ENCODE results near the gene RAB5A. TPM values are rescaled to one million over a fixed set of nuclear protein-coding genes. Genes with fewer than 3 reads are reported as not detected.

RAB5A gene
- total and polyA plus RNA-seq, 2 experiments from 2014 or later, result 110 to 128 TPM

DNA sequence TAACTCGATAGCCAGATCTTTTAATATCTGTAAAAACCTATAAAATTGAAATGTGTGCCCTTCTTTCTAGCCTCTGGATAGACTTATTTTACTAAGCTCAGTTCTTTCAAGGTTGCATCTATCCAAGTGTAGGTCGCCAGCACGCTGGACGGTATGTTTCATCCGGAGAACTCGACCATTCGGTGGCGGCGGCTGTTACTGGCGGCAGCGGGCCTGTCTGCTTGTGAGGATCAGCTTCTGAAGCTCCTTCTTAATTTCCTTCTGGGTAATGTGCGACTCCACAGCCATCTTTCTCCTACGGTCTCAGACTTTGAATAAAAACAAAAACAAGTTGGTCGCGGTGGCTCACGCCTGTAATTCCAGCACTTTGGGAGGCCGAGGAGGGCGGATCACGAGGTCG lies 61.1 kb downstream of the RAB5A start (continued):
- TF ChIP-seq ZNF462 (CRISPR knock-in tag; IDR thresholded peaks at IDR 0.05) (no peak), JUNB (IDR thresholded peaks at IDR 0.05; ENCODE audit: unreplicated experiment) (no peak), ZNF331 (CRISPR knock-in tag; IDR thresholded peaks at IDR 0.05; ENCODE audit: low read depth) (no peak), EZH2phosphoT487 (IDR thresholded peaks at IDR 0.05; ENCODE audit: unreplicated experiment) (no peak)

- Histone ChIP-seq H3K4me2 (no peak overlapping the region), H3K27ac (ENCODE audit: low read depth) (no peak overlapping the region), H3K4me3 (no peak overlapping the region), H3F3A (replicated peaks; ENCODE audit: low read depth) (no peaks in the 10 kb centered on the region), H4K20me1 (replicated peaks; ENCODE audit: insufficient read depth) (no peaks in the 10 kb centered on the region), H2AFZ (no peak overlapping the region), H3K9me2 (ENCODE audit: insufficient read depth) (0 out of 2 replicates have a peak, but pooled peaks cover 5% of the 10 kb centered on the region), H3K27me3 (ENCODE audit: insufficient read depth) (no peaks in the 10 kb centered on the region), H3K36me3 (ENCODE audit: insufficient read depth) (no peaks in the 10 kb centered on the region), H3K4me1 (ENCODE audit: insufficient read depth) (no peaks in the 10 kb centered on the region), H3K79me2 (replicated peaks; ENCODE audit: insufficient read depth) (no peaks in the 10 kb centered on the region)
- no peaks in the 10 kb centered on the region for H3K36me3 Mint-ChIP-seq (ENCODE audit: low read depth)
- TF ChIP-seq POLR2AphosphoS5 (IDR thresholded peaks at IDR 0.05; ENCODE audit: low read depth), result no peak
- H3K27ac Mint-ChIP-seq, result no peak overlapping the region
- peaks cover 1% of the 10 kb centered on the region for H3K27me3 Mint-ChIP-seq (ENCODE audit: insufficient read depth, low read depth, poor library complexity)
- H3K9me3 Mint-ChIP-seq, result no peaks in the 10 kb centered on the region
- no peaks in the 10 kb centered on the region for H3K4me1 Mint-ChIP-seq
- ATAC-seq (no peak), DNase-seq (ENCODE audit: low spot score) (no peak)
- H3K4me3 Mint-ChIP-seq, result no peak overlapping the region
These were observed 61.7 kb downstream of the RAB5A start for GRCh38 chr3:20008646-20009045.

DNA sequence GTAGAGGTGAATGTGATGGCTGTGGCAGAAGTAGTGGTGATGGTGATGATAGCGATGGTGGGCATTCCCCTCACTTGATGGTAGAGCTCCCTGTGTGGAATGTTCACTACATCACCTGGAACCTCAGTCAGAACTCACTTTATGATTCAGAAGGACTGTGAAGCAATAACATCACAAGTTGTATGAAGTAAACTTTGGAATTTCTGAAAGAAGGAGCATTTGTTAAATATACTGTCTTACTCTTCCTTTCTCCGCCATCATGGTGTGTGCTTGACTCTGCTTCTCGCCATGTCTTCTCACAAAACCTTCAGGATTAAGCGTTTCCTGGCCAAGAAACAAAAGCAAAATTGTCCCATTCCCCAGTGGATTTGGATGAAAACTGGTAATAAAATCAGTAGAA lies 65.3 kb downstream of the RAB5A start, which contains the start of gene PP2D1:
Gene PP2D1, minus strand, starts transcription at position 101 of the 400 bp plus-strand sequence. CDS start 192 bp downstream, outside the sequence.
- no peaks in the 10 kb centered on the region for H3K9me3 Mint-ChIP-seq
- H3K27ac ChIP-seq (ENCODE audit: low read depth), result no peak within 1 kb of the TSS
- H3K27me3 ChIP-seq (ENCODE audit: insufficient read depth), result no peaks in the 10 kb centered on the region
- no peaks in the 10 kb centered on the region for H4K20me1 ChIP-seq (replicated peaks; ENCODE audit: insufficient read depth)
- no peaks in the 10 kb centered on the region for H3K4me1 Mint-ChIP-seq
- no peaks in the 10 kb centered on the region for H3K79me2 ChIP-seq (replicated peaks; ENCODE audit: insufficient read depth)
- H3K4me3 Mint-ChIP-seq, result no peak within 1 kb of the TSS
- H2AFZ ChIP-seq, result no peak within 1 kb of the TSS
- peaks cover 1% of the 10 kb centered on the region for H3K27me3 Mint-ChIP-seq (ENCODE audit: insufficient read depth, low read depth, poor library complexity)
- H3K4me1 ChIP-seq (ENCODE audit: insufficient read depth), result no peaks in the 10 kb centered on the region
- no peak within 1 kb of the TSS for H3K4me2 ChIP-seq
- DNase-seq (ENCODE audit: low spot score) (no peak), ATAC-seq (no peak)
- no peaks in the 10 kb centered on the region for H3K36me3 ChIP-seq (ENCODE audit: insufficient read depth)
- 0 out of 2 replicates have a peak, but pooled peaks cover 5% of the 10 kb centered on the region for H3K9me2 ChIP-seq (ENCODE audit: insufficient read depth)
- H3K27ac Mint-ChIP-seq, result no peak within 1 kb of the TSS
- H3K36me3 Mint-ChIP-seq (ENCODE audit: low read depth), result no peaks in the 10 kb centered on the region
- no peak within 1 kb of the TSS for H3K4me3 ChIP-seq
- no peaks in the 10 kb centered on the region for H3F3A ChIP-seq (replicated peaks; ENCODE audit: low read depth)
- TF ChIP-seq JUNB (IDR thresholded peaks at IDR 0.05; ENCODE audit: unreplicated experiment) (no peak), POLR2AphosphoS5 (IDR thresholded peaks at IDR 0.05; ENCODE audit: low read depth) (no peak), CREB1 (CRISPR knock-in tag; IDR thresholded peaks at IDR 0.05; ENCODE audit: low read depth) (no peak), ZNF114 (CRISPR knock-in tag; IDR thresholded peaks at IDR 0.05) (no peak), ETS1 (IDR thresholded peaks at IDR 0.05) (no peak), ZNF331 (CRISPR knock-in tag; IDR thresholded peaks at IDR 0.05; ENCODE audit: low read depth) (no peak), REST (IDR thresholded peaks at IDR 0.05; ENCODE audit: unreplicated experiment) (no peak), NANOG (IDR thresholded peaks at IDR 0.05; ENCODE audit: borderline replicate concordance) (no peak)

Measured in GM23338 (cell line).